Airway epithelial cell (primary cell): ENCODE data around the gene FMO1. TPM values are rescaled to one million over a fixed set of nuclear protein-coding genes. Genes with fewer than 3 reads are reported as not detected.

Experiments
- total RNA-seq: library from RNA; depleted of rRNA; stranded (reverse); fragments of >200 nt; gene quantifications from 2 replicates; pipeline ENCODE4 v1.2.3, GENCODE V29; 2015

Gene FMO1, protein sequence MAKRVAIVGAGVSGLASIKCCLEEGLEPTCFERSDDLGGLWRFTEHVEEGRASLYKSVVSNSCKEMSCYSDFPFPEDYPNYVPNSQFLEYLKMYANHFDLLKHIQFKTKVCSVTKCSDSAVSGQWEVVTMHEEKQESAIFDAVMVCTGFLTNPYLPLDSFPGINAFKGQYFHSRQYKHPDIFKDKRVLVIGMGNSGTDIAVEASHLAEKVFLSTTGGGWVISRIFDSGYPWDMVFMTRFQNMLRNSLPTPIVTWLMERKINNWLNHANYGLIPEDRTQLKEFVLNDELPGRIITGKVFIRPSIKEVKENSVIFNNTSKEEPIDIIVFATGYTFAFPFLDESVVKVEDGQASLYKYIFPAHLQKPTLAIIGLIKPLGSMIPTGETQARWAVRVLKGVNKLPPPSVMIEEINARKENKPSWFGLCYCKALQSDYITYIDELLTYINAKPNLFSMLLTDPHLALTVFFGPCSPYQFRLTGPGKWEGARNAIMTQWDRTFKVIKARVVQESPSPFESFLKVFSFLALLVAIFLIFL
- total RNA-seq = not detected in 2 replicates

DNA sequence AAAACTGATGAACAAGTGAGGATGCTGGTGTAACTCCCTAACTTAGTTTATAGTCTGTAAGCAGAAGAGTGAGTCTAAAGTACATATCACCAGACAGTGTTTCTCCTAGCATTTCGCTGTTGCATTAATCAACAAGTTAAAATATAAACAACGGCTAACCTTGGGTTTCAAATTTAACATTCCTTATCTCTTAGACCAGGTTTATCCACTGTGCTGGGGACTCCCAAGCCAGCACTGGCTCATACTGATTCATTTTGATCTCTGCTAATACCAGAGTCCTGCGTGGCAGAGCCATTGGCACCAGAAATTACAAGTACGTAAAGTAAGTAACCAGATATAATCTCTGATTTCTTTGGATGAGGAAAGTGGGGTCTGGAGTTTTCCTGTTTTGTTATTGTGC is at the start of gene FMO1:
TSS of gene FMO1 (plus strand) at position 193 of the 400 bp plus-strand sequence. CDS start 9,594 bp downstream, outside the sequence.

DNA sequence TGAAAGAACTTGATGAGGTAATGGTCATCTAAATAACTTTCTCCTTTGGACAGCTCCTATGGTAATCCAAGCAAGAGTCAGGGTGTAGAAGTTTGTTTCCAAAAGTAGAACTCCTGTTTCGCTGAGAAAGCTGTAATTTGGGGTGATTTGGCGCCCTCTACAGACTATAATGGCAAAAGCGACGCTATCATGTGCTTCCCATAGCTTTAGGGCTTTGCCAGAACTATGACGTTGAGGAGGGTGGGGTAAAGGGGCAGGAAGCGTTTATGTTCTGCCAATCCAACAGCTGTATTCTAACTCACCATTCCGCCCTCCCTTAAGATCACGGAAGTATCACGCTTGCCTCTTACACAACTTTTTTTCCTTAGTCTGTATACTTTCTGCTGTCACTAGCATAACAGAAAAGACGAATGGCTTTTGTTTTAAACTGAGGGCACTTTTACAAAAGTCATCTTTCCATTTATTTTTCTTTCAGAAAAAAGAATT is 65.6 kb downstream of the FMO1 start, which contains the start of gene FMO4:
TSS of gene FMO4 (plus strand) at position 349 of the 486 bp plus-strand sequence. CDS start 5,643 bp downstream, outside the sequence.

Other genes with a start within 250 kb of the FMO1 start
- not detected in 2 replicates for gene FMO3, start 157.6 kb upstream of the FMO1 start, total RNA-seq
- not detected in 2 replicates for gene FMO2, start 63.2 kb upstream of the FMO1 start, total RNA-seq
- 2.0 and 2.3 TPM in 2 replicates for gene FMO4, start 65.7 kb downstream of the FMO1 start, total RNA-seq
- gene PRRC2C, start 237.0 kb downstream of the FMO1 start, total RNA-seq = 51.7 and 71.6 TPM in 2 replicates